ENCODE data around the gene CFAP20DC. TPM values are rescaled to one million over a fixed set of nuclear protein-coding genes. Genes with fewer than 3 reads are reported as not detected.

The CFAP20DC gene
- total RNA-seq, 1 experiment from 2014 or later: 4.5 TPM

DNA sequence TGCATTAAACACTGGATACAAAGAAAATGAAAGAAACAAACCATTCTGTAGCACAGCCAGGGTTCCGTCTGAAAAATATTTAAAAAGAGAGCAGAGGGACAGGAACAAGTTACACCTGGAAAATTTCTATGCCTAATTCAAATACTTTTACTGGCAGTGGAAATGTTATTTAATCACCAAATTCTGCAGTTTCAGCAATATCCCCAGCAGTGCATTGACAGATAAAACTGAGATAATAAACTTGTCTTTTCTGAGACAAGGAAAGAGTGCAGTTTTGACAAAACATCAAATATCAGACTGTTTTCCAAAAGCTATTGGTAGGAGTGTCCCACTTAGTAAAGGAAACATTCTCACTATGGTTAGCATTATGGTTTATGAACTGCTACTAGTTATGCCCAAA, 209.9 kb downstream of the CFAP20DC start:
- Histone ChIP-seq H3T11ph (ENCODE audit: low read length) (no peak overlapping the region), H3K27ac (ENCODE audit: insufficient read length, low read depth, low read length) (no peak overlapping the region), H3K56ac (ENCODE audit: insufficient read length, low read depth, low read length) (no peak overlapping the region), H3K4ac (ENCODE audit: low read depth, low read length) (no peak overlapping the region), H3K23ac (ENCODE audit: insufficient read length, low read depth, low read length) (no peak overlapping the region), H2BK20ac (ENCODE audit: low read depth, low read length, poor library complexity, severe bottlenecking) (no peak overlapping the region), H4K8ac (replicated peaks; ENCODE audit: insufficient read length, low read depth, low read length) (no peak overlapping the region), H2AK5ac (ENCODE audit: insufficient read length, low read length) (no peak overlapping the region), H3K9ac (ENCODE audit: extremely low read depth, insufficient read length, low read length) (no peak overlapping the region), H3K4me1 (ENCODE audit: insufficient read depth, low read length) (peaks cover 4% of the 10 kb centered on the region; the same call in 1 of the 2 replicates), H2BK15ac (ENCODE audit: low read depth, low read length) (no peak overlapping the region), H4K20me1 (ENCODE audit: control insufficient read depth, insufficient read depth, insufficient read length) (no peaks in the 10 kb centered on the region), H2BK12ac (ENCODE audit: insufficient read length, low read depth, low read length) (no peak overlapping the region), H4K91ac (ENCODE audit: insufficient read length, low read depth, low read length) (no peak overlapping the region), H2BK120ac (ENCODE audit: low read depth, low read length, poor library complexity, severe bottlenecking) (no peak overlapping the region), H2AFZ (ENCODE audit: low read length) (no peak overlapping the region), H3K79me2 (ENCODE audit: insufficient read depth, low read length) (0 out of 2 replicates have a peak, but pooled peaks cover 2% of the 10 kb centered on the region), H3K18ac (ENCODE audit: insufficient read length, low read depth, low read length) (no peak overlapping the region), H3K4me2 (ENCODE audit: insufficient read depth, insufficient read length, low read length) (no peak overlapping the region), H3K14ac (ENCODE audit: insufficient read depth, low read length) (no peak overlapping the region), H3K9me3 (ENCODE audit: control insufficient read depth, low read depth, low read length) (no peaks in the 10 kb centered on the region), H3K27me3 (ENCODE audit: insufficient read depth, low read length) (no peaks in the 10 kb centered on the region), H2BK5ac (ENCODE audit: insufficient read length, low read length) (no peak overlapping the region), H4K5ac (ENCODE audit: insufficient read length, low read depth, low read length) (no peak overlapping the region), H3K79me1 (ENCODE audit: insufficient read depth, low read depth, low read length, poor library complexity, severe bottlenecking) (peaks cover 8% of the 10 kb centered on the region), H3K23me2 (ENCODE audit: insufficient read length, low read depth, low read length, poor library complexity, severe bottlenecking) (peaks cover 2% of the 10 kb centered on the region)
- H3K4me1 Mint-ChIP-seq: peaks cover 14 to 16% of the 10 kb centered on the region in 2 experiments
- H3K4me3 Mint-ChIP-seq: no peak overlapping the region
- H3K9me3 Mint-ChIP-seq: peaks cover 0 to 3% of the 10 kb centered on the region in 2 experiments; a peak in 1 of 5 replicates
- TF ChIP-seq, protein P1, sequence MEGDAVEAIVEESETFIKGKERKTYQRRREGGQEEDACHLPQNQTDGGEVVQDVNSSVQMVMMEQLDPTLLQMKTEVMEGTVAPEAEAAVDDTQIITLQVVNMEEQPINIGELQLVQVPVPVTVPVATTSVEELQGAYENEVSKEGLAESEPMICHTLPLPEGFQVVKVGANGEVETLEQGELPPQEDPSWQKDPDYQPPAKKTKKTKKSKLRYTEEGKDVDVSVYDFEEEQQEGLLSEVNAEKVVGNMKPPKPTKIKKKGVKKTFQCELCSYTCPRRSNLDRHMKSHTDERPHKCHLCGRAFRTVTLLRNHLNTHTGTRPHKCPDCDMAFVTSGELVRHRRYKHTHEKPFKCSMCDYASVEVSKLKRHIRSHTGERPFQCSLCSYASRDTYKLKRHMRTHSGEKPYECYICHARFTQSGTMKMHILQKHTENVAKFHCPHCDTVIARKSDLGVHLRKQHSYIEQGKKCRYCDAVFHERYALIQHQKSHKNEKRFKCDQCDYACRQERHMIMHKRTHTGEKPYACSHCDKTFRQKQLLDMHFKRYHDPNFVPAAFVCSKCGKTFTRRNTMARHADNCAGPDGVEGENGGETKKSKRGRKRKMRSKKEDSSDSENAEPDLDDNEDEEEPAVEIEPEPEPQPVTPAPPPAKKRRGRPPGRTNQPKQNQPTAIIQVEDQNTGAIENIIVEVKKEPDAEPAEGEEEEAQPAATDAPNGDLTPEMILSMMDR (conservative IDR thresholded peaks at IDR 0.05): no peak
- no peaks in the 10 kb centered on the region; the same call in 1 of the 2 replicates for H3K27me3 Mint-ChIP-seq (ENCODE audit: low read depth)
- no peak overlapping the region for H3K27ac Mint-ChIP-seq
- peaks cover 0 to 10% (median 4%) of the 10 kb centered on the region in 3 experiments; a peak in 3 of 7 replicates for H3K36me3 Mint-ChIP-seq (ENCODE audit: insufficient read depth in 1 of 3, low read depth in 3 of 3)
- DNase-seq: no peak
- no CpG with 5 or more reads among the region's 1 CpG for WGBS (ENCODE audit: extremely low coverage, insufficient read length, low lambda C conversion rate)
